AG08396 (cell line): ENCODE results near the gene FAM193B.
A peak's percentile ranks its signal among the peaks of the same experiment; 100 is the strongest.
"Not testable (repeated sequence)": the region's sequence is repeated elsewhere in the genome, so short reads cannot be mapped to it uniquely, and the experiment has no call there.

Experiments used
- DNase-seq: peaks from one replicate; pipeline ENCODE4 v3.0.0; 2012; ENCODE audit warnings: low spot score, mixed read lengths

FAM193B gene

DNA sequence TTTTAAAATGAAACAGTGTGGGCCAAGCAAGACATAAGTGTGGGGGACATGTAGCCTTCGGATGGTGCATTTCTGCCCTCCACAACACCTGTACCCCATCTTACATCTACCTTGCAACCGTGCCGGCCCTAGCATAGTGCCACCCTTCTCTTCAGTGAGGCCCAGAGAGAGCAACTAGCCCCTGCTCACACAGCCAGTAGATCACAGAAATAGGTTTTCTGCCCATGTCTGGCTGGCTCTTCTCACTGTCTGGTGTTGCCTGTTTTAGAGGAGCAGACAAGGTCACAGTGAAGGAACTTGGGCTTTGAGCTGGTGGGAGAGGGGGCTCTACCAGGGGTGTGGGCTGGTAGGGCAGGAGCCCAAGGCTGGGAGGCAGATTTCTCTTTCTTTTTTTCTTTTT, 68.1 kb downstream of the FAM193B start:
- DNase-seq = no peak

DNA sequence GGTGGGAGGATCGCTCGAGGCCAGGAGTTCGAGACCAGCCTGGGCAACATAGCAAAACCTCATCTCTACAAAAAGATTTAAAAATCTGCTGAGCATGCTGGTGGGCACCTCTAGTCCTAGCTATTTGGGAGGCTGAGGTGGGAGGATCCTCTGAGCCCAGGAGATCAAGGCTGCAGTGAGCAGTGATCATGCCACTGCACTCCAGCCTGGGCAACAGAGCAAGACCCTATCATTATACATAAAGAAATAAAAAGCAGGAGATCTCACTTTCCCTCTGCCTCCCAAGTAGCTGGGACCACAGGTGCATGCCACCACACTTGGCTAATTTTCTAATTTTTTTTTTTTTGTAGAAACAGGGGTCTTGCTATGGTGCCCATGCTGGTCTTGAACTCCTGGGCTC, 68.6 kb downstream of the FAM193B start:
- DNase-seq = not testable (repeated sequence)

GRCh38 chr5:177484902-177485549, 69.3 kb downstream of the FAM193B start:
- no peak for DNase-seq

DNA sequence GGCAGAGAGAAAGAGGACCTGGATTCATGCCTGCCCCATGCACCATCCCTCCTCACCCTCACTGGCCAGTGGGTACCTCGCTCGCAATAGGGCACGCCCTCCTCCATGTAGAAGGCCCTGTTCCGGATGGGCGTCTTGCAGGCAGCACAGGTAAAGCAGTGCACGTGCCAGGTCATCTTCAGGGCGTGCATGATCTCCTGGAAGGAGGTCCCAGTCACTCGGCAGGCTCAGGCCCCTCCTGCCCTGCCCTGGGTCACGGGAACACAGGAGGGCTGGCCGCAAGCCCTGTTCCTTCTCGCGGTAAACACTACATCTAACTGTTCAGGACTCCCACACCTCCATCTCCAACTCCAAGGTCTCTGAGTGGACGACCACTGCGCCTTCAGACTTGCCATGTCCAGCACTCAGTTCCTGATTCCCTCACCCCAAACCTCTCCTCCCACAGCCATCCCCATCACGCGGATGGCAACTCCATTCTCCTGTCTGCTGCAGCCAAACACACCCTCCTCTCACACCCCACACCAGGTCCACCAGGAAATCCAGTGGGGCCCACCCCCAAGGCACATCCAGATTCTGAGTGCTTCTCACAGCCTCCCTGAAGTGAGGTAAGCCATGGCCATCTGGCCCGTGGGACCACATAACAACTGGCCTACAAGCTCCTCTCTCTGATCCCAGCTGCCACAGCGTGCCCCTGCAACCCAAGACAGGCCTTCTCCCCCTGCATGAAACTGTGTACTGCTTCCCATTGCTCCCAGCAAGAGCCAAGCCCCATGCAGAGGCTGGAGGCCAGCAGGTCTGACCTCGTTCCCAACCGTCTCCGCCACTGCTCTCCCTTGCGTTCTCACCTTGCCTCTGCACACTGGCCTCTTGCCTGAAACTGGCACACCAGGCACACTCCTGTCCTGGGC, 70.1 kb downstream of the FAM193B start:
- no peak for DNase-seq

DNA sequence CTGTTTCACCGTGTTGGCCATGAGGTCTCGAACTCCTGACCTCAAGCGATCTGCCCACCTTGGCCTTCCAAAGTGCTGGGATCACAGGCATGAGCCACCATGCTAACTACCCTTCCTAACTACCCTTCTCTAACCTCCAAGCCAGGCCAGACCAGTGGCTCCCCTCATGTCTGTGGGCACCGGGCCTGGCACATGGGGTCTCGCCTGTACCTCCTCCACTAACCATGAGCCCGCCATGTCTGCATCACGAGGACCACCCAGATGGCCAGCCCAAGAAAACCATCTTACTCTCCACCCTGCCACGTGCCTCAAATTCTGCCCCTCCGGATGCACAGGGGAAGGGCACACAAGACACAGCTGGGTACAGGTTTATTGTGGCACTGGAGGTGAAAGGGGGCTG, 71.3 kb downstream of the FAM193B start:
- DNase-seq = no peak

DNA sequence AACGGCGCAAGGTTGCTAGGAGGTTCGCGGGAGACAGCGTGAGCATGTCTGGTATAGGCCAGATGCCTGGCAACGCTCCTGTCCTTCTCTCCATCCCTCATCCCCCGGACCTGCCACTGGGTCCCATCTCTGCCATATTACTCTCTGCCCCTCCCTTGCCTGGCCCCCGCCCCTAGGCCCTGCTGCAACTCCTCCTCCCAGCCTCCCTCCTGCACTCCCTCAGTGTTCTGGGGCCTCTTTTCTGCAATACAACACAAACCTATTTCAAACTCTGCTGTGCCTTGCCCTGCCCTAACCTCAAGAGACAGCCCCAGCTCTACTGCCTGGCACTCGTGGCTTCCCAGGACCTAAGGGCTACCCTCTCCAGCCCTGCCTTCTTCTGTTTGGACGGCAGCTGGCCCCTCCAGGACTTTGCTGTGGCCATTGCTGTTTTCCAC, 72.0 kb downstream of the FAM193B start:
- no peak for DNase-seq

GRCh38 chr5:177479774-177480173, 74.6 kb downstream of the FAM193B start:
- no peak for DNase-seq

DNA sequence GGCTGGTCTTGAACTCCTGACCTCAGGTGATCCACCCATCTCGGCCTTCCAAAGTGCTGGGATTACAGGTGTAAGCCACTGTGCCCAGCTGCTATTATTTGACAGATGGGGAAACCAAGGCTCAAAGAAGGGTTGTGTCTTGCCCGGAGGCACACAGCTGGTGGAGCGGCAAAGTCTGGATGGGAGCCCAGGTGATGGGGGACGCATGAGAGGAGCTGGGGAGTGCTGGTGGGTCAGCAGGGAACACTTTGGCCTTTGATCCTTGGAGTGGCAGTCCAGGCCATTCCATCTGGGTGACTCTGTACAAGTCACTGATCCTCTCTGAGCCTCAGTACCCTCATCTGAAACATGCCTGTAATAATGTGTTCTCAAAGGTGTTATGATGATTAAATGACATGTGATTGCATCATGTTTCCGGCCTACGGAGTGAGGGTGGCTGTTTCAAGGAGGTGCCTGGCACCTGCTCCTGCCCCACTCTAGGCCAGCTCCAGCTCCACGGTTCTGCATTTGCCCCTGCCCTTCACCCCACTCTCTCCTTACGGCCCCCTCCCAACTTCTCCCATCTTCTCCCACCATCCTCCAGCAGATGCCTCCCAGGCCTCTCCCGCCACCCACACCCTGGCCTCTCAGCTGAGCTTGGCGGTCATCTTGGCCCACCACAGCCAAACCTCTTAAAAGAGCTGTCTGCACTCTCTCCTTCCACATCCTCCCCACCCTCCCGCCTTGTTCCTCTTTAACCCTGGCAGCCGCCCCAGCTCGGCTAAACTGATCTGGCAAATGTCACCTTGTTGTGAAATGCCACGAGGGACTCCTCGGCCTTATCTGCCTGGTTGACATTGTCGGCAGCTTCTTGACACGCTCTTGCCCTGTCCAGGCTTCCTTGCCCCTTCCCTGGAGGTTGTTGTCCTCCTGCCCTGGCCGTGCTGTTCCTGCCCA, 75.4 kb downstream of the FAM193B start:
- no peak for DNase-seq

DNA sequence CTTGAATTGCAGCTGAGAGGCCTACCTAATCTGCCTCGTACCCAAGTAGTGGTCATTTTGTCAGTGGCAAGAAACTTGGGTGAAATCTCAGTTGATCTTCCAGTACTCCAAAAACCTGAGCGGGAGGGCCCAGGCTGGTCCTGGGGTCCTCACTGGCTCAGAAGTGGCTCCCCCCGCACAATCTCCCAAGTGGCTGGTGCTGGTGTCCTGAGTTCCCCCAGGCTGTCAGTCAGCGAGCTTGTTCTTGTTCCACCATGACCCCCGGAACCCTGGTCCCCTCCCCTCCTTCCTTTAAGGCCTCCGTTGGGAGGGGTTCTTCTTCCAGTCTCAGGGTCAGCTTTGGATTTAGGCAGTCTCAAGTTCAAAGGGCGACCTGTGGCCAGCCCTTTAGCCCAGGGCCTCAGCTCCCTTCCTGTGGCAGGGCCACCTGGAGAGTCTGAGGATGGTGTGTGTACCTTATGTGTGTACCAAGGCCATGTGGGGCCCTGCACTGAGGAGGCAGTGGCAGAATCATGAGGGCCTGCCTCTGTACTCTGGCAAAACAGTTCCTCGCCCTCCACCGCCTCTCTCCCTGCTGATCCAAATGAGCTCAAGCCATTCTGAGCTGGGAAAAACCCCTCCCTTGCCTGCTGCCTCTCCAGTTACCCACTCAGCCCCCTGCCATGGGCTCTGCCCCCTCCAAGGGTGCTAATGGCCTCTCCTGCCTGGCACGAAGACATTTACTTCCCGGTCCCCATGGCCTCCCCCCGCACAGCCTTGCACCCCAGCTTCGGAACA, 76.5 kb downstream of the FAM193B start:
- DNase-seq = no peak

GRCh38 chr5:177476531-177477233, 77.7 kb downstream of the FAM193B start:
- DNase-seq = peak; percentile 85

- DNase-seq = no peak
Measured at GRCh38 chr5:177475563-177476427, 78.6 kb downstream of the FAM193B start.

- DNase-seq = no peak
Measured at GRCh38 chr5:177474846-177475562, 79.4 kb downstream of the FAM193B start.

DNA sequence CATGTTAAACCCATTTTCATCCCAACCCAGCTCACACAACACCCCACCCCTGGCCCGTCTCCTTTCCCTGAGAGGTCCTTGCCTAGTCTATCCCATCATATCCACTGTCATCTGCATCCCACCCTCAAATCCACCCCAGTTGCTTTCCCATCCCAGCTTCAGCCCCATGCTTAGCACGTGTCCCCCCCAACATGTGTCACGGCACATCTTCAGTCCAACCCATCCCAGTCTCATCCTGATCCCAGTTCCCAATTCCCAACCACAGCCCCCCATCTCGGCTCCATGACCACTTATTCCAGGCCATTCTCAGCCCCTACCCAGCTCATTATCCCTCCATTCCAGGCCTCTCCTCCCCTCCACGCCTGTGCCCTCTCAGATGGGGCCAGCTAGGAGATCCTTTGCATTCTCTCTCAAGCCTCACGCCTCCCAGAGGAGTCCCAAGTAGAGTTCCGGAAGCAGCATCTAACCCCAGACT, 80.3 kb downstream of the FAM193B start:
- no peak for DNase-seq

GRCh38 chr5:177473443-177474001, 80.8 kb downstream of the FAM193B start, which contains the start of gene DBN1:
Gene DBN1 (minus strand): TSS chr5:177473634. CDS start chr5:177473521, 113 bp downstream.
- DNase-seq = peak; percentile 92

DNA sequence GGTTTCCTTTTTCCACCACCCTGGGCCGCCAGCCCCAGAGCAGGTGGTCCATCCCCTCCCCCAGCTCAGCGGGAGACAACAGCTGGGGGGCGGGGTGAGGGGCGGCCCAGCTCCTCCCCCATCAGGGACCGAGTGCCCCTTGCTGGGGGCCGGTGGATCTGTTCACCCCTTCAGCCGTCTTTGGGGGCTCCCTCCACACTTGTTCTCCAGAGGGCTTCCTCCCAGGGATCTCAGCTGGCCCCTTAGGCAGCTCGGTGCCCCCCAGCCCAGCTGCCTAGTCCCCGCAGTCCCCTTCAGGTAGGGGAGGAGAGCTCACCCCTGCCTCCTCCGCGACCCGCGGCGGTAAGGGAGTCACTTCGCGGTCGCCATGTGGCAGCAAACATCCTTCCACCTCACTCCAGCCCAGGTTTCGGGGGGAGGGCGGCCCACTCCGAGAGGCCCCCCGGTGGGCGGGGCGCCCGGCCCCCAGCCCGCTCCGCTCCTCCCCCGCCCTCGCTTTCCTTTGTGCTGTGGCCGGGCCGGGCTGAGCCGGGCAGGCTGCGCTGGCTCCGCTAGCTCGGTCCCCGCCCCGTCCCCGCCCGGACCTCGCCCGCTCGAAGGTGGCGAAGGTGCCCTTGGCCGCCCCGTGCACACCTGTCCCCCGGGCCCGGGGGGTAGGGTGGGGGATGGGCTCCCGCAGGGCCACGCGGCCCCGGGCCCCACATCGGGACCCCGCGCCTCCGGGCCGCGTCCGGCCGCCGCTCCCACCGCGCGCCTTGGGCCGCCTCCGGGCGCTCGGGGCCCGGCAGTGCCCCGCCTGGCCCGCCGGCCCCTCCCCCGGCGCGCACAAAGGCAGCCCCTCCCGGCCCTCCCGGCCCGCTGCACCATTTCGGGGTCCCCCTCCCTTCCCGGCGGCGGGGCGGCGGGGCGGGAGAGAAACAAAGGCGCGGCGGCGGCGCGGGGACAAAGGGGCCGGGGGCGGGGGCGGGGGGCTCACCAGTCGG, 81.6 kb downstream of the FAM193B start:
- DNase-seq = peak; percentile 73

DNA sequence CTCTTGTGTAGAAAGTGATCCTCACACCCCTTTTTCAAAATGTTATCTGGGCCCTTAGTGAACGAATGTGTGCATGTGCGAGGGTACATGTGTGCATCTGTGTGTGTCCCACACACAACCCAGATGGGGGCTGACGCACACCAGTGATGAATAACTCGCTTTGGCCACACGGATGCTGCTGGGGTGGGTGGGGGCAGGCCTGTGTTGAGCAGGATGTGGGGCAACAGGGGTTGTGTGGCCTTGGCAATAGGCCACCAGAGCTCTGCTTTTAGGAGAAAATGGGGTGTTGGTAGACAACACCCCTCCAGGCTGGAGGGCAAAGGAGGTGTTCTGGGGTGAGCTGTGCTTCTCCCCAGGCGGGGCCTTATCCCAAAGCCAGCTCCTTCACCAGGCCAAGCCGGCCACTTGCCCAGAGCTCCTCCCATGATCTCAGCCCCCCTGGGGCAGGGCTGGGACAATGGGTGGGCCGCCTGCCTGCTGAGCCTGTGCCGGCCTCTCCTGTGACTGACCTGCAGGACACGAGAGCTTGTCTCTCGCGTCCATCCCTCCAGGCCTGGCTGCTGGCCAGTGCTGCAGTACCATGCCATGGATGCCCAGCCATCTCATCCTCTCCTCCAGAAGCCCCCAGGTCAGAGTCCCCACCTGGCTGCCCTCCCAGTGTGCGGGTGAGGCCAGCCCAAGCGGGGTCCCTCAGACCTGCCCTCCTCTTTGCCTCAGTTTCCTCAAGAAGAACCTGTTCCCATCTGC, 82.6 kb downstream of the FAM193B start:
- DNase-seq = no peak
